Activated CD8-positive, alpha-beta memory T cell treated with anti-CD3 and anti-CD28 coated beads, Interleukin-2, amount 50 U/mL, for 1 hour (primary cell): ENCODE measurements around the gene NR6A1.

ENCODE experiments used
- DNase-seq: peaks from one replicate; pipeline ENCODE4 v3.0.0-alpha.2; 2020; ENCODE audit errors: extremely low read depth

Gene NR6A1

DNA sequence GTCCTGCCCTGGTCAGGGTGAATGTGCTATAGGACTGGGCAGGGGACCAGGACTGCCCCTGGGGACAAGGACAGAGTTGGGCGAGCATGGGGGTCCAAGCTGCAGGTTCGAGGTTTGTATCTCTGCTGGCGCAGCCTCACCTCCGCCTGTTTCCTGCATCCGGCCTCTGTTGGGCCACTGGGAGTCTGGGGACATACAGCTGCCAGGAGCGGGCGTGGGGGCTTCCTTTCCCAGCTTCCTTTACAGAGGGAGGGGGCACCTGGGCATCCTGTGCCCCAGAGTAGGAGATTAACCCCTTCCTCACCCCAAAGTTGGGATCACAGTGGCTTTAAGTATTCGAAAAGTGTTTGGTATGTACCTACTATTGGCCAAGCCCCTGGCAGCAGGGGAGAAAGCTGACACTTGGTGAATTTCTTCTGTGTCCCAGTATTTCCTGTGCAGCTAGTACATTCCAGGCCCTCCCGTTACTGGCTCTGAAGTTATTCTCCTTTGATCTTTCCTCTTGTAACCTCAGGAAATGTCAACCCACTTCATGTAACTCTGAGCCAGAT is 24.8 kb upstream of the NR6A1 start:
- DNase-seq: no peak

DNA sequence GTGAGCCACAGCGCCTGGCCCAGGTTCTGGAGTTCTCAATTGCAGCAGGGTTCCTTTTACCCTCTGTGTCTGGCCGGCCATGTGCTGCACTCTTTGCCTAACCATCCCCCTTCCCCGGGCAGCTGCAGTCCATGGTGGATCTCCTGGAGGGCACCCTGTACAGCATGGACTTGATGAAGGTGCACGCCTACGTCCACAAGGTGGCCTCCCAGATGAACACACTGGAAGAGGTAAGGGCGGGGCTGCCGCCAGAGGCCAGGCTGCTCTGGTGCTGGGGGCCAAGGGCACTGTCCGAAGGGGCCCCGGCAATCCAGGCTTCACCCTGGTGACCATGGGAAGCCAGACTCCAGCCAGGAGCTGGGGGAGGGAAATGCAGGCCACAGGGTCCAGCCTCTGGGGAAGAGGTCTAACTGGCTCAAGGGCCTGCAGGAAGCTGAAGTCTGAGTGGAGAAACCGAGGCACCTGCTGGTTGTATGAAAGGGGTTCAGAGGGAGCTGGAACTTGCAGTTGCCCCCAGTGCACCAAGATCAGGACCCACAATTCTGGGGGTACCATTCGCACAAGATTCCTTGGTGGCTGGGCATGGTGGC is 23.9 kb upstream of the NR6A1 start:
- no peak for DNase-seq

DNA sequence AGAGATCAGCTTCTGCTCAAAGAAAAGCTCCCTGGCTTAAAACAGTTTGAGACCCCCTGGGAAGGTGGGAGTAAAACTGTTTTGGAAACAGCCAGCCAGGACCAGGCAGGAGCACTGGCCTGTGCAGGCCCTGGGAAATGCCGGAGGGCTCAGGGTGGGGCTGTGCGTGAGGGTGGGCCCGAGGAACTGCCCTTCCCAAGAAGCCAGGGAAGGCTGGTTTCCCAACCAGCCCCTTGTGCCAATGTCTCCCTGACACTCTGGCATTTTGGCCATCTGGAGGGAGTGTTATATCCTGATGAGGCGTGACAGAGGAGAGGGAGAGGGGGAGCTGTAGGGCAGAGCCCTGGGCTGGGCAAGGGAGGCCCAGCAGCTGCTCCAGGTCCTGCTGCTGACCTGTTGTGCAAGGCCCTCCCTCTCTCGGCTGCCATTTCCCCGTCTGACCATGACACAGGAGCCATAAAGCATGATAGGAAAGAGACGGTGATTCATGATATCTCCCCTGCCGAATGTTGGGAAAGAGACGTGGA is 22.0 kb upstream of the NR6A1 start:
- DNase-seq: no peak

DNA sequence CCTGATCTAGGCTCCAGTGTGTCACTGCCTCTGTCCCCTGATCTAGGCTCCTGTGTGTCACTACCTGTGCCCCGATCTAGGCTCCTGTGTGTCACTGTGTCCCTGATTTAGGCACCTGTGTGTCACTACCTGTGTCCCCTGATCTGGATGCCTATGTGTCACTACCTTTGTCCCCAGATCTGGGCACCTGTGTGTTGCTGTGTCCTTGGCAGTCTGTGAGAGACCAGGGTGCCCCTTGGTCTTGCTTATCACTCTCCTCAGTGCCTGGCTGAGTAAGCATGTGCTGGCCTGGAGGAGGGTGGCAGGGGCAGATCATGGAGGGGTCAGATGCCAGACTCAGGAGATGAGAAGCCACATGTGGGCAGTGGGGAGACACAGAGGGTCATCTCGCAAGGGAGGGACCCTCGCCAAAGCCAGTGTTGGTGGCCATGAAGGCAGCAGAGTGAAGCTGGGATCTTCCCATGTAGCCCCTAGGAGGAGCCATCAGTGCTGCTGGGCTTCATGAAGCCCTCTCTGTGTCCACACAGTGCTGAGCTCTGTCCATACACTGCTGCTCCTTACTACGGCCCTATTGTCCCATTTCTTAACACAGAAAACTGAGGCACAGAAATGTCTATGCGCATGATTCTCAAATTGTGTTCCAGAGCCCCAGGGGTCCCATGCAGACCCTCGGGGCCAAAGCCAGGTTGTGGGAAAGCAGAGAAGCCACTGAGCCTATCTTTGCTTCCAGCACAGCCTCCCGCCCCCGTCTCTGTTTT is 21.3 kb upstream of the NR6A1 start:
- DNase-seq: no peak

DNA sequence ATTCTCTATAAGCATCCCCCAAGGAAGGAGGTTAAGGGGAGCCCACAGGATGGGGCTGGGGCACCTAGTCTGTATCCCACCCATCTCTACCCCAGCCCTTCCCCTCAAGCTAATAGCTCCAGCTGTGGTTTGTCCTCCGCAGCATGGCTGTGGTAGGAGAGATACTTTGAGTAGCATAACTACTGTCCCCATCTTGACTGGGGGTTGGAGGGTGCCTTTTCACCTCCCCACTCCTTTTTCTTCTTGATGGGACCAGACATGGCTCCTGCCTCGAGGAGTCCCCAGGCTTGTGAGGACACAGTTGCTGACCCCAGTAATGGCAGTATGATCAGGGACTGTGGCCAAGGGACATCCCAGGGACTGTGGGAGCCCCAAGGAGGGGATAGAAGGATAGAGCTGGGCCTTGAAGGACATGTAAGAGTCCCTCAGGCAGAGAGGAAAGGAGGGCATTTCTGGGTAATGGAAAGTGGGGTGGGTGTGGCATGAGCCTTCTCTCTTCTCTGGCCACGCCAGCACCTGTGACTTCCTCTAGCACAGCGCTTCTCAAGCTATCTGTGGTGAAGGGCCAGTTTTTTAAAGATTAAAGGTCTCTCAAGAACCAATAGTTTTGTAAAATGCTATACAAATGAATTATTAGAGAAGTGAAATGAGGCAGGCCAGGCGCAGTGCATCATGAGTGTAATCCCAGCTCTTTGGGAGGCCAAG is 19.8 kb upstream of the NR6A1 start:
- DNase-seq: no peak

DNA sequence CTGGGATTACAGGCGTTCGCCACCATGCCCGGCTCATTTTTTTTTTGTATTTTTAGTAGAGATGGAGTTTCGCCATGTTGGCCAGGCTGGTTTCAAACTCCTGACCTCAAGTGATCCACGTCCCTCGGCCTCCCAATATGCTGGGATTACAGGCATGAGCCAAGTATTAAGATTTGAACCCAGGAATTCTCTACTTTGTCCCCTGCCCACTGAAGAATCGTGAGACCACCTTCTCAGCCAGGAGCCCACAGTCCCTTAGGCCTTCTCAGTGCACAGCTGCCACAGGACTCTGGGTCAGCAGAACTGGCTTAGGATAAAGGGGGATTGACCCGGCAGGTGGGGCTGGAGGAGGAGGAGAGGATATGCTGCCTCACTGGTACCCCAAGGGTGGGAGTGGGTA is 19.2 kb upstream of the NR6A1 start:
- no peak for DNase-seq

DNA sequence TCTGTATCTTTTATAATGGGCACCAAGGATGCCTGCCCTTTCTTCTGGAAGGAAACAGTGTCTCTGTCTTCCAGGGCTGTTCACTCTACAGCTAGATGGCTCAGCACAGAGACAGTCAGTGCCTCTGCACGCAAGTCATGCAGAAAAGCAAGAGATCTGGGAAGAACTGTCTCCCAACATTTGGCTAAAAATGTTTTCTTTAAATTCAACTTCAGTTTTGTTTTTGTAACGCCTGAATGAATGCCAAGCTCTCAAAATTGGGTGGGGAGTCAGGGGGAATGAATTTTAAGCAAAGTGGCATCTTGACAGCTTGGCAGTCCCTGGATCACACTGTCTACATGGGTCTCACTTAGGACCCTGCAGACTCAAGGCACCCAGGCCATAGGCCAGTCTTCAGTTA is 18.4 kb upstream of the NR6A1 start:
- no peak for DNase-seq

DNA sequence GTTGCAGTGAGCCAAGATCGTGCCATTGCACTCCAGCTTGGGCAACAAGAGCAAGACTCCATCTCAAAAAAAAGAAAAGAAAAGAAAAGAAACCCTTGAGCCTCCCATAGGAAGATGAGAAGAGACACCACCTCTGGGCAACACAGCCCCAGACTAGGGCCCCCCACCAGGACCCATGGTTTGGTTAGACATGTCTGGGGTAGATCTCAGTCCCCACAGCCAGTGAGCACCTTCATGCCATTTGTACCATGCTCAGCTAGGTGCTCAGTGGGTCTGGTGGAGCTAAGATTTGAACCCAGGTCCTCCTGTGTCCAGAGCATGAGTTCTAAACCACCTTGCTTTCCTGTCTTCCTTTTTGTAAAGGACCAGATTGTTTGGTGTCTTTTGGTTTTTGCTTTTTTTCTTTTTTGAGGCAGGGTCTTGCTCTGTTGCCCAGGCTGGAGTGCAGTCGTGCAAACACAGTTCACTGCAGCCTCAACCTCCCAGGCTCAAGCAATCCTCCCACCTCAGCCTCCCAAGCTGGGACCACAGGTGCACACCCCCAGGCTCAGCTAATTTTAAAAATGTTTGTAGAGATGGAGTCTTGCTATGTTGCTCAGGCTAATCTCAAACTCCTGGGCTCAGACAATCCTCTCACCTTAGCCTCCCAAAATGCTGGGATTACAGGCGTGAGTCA is 17.6 kb upstream of the NR6A1 start:
- DNase-seq: no peak

DNA sequence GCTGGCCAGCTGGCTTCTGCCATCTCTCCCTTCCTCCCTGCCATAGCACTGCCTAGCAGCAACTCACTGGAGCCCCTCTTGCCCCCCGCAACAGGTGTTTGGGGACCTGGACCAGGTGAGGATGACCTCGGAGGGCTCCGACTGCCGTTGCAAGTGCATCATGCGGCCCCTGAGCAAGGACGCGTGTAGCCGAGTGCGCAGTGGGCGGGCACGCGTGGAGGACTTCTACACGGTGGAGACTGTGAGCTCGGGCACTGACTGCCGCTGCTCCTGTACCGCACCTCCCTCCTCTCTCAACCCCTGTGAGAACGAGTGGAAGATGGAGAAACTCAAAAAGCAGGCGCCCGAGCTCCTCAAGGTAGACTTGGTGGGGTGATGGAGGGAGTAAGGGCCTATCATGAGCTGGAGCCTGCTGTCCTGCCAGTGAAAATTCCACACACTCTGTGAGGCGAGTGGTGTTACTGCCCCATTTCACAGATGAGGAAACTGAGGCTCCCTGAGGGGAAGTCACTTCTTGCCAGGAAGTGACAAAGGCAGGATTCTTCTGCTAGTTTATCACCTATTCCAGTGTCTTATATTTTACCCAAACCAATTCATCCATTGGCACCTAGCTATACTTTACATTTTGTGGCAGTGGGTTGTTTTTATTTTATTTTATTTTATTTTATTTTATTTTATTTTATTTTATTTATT is 15.9 kb upstream of the NR6A1 start:
- DNase-seq: no peak

DNA sequence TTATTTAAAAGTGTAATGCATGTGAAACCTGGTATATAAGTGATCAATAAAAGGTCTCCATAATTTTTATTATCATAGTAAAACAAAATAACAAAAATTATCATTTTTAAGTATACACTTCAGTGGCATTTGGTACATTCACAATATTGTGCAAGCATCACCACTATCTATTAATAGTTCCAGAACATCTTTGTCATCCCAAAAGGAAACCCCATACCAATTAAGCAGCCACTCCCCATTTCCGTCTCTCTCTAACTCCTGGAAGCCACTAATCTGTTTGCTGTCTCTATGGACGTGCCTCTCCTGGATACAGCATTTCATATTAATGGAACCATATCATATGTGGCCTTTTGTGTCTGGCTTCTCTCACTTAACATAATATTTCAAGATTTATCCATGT is 13.4 kb upstream of the NR6A1 start:
- no peak for DNase-seq

DNA sequence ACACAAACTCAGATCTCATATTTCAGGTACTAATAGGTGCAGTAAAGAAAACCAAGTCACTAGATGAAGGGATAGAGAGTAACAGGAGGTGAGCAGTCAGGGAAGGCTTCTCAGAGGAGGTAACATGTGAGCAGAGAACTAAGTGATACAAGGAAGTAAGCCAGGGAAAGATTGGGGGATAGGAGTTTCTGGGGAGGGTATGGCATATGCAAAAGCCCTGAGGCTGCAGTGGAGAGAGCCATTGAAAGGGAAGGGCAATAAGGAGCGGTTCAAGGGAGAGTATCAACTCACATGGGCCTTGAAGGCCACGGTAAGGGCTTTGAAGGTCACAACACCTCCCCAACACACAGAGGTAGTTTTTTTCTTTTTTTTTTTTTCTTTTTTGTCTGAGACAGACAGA is 12.7 kb upstream of the NR6A1 start:
- no peak for DNase-seq

DNA sequence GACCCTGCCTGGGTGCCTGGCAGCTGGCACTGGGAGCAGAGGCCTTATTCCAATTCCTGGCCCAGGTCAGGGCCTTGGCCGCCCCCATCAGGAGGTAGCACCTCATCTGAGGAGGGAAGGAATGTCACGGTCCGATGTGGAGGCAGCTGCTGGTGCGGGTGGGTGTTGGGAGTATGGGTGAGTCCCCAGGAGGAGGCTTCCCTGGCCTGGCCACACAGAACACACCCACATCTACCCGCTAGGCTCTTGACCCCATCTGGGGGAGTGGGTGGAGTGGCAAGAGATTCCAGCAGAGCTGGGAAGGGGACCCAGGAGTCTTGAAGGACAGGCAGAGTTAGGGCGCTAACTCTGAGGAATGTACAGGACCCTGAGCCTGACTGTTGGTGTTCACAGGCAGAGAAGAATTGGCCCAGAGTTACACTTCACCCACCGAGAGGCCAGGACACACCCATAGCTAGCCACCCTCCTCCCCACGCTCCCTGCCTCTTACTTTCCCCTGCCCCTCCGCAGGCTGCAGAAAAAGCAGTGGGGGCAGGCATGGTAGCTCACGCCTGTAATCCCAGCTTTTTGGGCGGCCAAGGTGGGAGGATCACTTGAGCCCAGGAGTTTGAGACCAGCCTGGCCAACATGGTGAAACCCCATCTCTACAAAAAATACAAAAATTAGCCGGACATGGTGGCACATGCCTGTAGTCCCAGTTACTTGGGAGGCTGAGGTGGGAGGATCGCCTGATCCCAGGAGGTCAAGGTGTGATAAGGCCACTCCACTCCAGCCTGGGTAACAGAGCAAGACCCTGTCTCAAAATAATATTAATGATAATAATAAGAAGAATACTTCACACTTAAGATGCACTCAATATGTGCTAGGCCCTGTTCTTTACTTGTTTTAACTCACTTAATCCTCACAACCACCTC is 11.8 kb upstream of the NR6A1 start:
- DNase-seq: no peak

DNA sequence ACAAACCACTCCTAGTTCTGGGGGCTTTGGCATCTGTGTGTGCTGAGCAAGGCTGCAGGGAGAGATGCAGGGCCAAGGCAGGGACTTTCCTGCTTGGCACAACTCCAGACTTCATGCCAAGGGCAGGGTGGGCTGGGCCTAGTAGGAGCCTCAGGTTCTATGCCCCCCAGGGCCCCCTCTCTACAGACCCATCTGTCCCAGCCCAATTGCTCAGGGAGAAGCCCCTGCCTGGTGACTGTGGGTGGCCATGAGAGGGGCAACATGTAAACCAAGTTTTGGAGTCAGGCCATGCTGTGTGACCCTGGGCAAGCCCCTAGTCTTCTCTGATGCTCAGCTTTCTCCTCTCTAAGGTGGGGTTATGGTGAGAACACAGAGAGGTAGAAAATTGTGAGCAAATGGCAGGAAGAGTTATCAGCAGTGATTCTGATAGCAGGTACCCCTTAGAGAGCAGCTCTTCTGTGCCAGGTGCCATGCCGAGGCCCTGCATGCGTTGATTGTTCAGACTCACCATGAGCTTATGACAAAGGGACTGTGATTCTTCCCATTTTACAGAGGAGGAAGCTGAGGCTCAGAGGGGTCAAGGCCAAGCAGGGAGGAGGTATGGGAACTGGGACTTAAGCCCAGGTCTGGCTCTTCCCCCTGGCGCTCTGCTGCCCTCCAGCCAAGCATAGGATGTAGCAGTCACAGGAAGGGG is 11.0 kb upstream of the NR6A1 start:
- no peak for DNase-seq

DNA sequence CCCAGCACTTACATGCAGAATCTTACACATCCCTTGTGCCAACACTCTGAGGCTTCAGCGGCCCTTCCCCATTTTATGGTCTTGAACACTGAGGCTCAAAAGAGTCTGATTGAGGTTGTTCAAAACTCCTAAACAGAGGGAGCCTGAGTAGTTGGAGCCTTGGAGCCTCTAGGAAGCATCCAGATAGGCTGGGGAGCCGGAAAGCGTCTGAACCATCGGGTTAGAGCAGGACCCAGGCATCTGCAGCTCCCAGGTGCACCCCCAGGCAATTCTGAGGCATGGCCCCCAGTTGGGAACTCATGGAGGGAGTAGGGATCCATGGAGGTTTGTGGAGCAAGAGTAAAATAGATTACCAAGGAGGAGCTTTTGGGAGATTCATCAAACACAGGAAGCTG is 9.6 kb upstream of the NR6A1 start:
- DNase-seq: no peak

DNA sequence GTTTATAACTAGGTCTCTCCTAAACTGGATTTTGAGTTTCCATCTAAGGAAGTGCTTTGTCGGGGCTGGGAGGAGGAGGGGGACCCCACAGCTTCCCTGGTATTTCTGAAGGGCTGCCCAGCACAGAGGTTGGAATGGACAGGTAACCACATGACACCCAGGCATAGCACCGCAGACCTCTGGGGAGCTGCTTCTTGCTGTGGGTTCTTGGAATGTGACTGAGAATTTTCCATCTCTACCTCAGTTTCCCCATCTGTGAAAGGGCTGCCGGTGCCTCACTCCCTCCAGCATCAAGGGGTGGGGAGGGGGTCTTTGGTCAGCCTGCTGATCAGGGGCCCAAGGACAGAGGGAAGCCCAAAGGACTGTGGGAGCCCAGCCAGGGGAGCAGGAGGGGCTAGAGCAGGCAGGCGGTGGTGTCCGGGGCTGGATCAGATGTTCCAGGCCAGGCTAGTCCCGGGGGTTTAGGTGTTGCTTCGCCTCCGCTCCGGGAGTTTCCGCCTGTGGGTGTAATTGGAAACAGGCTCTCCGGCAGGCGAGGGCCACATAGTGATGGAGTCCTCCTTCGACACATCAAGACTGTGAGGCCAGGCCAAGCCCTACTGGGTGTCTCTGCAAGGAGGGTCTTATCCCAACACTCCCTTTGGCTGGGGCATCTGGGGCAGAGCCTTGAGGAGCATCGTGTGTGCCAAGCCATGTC is 9.1 kb upstream of the NR6A1 start:
- no peak for DNase-seq

DNA sequence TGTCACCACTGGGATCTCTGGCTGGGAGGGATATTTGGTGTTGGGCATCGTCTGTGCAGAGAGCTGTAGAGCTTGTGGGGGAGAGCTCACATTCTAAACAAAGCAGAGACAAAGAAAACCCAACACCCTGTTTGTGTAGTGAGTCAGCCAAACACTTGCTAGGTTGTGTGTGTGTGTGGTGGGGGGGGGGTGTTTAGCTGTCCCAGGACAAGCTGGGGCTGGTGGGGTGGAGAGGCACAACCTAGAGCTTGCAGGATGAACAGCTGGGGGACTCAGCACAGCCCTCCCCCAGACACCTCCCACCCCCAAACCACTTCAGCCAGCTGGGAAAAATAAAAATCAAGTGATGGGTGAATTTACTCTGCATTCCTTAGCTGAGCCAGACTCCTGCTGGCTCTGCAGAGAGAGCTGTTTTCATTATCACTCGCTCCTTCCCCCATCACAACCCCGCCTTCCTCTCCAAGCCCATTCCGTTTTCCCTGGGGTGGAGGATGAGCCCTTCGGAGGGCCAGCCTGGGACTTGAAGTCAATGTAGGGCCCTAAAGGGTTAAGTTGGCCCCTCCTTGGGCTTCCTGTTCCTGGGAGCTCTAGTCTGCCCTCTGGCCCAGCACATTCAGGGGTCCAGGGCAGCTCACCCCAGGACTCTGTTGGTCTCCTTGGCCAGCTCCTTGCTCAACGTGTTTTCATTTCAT is 8.4 kb upstream of the NR6A1 start:
- no peak for DNase-seq

DNA sequence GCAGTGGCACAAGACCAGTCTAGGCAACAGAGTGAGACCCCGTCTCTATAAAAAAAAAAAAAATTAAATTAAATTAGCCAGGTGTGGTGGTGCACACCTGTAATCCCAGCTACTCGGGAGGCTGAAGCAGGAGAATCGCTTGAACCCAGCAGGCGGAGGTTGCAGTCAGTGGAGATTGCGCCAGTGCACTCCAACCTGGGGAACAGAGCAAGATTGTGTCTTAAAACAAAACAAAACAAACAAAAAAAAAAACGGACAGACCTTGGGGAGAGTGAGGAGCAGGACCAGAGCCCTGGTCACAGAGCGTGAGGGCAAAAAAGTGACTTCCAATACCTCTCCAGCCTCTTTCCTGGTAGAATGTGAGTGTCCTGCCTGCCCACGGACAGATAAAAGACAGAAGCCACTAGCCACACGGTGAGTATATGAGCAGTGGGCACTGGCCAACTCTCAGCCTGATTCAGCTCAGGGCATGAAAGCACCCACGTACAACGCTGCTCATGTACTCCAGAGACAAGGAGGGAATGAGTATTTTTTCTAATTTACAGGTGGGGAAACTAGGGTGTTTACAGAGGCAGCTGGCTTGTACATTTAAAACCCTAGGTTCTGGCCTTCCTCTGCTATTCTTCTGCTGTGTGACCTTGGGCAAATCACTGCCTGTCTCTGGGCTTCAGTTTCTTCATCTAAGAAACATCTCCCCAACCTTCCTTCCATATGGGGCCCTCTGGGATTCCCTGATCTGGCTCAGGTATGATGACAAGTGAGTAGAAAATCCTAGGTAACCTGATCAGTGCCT is 7.7 kb upstream of the NR6A1 start:
- no peak for DNase-seq
